Measurements from ENCODE around the gene IL17A.

IL17A gene

GRCh38 chr6:52217761-52218160 lies 31.6 kb downstream of the IL17A start:
- no peak for DNase-seq

- DNase-seq = no peak
These were observed 35.1 kb downstream of the IL17A start for GRCh38 chr6:52221302-52221701.

- DNase-seq = no peak
These were observed 41.3 kb downstream of the IL17A start for GRCh38 chr6:52227495-52227894.

GRCh38 chr6:52230685-52231084 lies 44.5 kb downstream of the IL17A start:
- DNase-seq = no peak

- no peak for DNase-seq
These were observed 45.4 kb downstream of the IL17A start for GRCh38 chr6:52231406-52232127.

- DNase-seq = no peak
These were observed 46.8 kb downstream of the IL17A start for GRCh38 chr6:52233005-52233404.

- DNase-seq = no peak
These were observed 48.0 kb downstream of the IL17A start for GRCh38 chr6:52233975-52234823.

All from activated gamma-delta T cell (primary cell).